Stimulated activated CD8-positive, alpha-beta memory T cell treated with anti-CD3 and anti-CD28 coated beads, Interleukin-4, amount 100 ng/mL, for 1 hour (primary cell): Measurements from ENCODE around the gene ETV6.

Experiments
- DNase-seq, 2 donors: peaks; one replicate each; pipeline ENCODE4 v3.0.0-alpha.2; 2020; ENCODE audit warnings: low read depth in 2 of 2, low spot score in 1 of 2

Gene ETV6

GRCh38 chr12:11738450-11738849 lies 89.0 kb downstream of the ETV6 start:
- DNase-seq: no peak

DNA sequence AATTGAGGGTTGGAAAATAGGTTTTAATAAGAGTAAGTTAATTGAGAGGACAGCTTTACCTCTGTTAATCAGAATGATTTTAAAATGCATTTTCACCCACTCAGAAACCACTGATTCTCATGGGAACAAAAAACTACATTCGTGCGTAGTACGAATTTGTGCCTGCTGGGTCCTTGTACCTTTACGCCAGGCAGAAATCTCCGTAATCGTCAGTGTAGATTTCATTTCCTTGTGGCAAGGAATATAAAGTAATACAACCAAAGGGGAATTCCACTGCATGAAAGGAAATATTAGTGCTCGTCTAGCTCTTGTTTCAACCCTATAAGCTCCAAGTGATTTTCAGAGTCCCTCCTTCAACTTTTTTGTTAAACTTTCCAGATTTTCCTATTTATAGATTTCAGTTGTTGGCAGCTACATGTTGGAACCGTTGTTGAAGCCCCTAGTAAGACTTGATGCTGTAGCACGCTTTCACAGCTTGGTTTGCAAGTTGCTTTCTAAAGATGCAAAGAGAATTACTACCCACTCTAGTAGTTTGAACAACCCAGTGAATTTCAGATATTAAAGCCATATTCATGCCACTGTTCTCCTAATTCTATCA lies 90.6 kb downstream of the ETV6 start:
- DNase-seq: no peak

DNA sequence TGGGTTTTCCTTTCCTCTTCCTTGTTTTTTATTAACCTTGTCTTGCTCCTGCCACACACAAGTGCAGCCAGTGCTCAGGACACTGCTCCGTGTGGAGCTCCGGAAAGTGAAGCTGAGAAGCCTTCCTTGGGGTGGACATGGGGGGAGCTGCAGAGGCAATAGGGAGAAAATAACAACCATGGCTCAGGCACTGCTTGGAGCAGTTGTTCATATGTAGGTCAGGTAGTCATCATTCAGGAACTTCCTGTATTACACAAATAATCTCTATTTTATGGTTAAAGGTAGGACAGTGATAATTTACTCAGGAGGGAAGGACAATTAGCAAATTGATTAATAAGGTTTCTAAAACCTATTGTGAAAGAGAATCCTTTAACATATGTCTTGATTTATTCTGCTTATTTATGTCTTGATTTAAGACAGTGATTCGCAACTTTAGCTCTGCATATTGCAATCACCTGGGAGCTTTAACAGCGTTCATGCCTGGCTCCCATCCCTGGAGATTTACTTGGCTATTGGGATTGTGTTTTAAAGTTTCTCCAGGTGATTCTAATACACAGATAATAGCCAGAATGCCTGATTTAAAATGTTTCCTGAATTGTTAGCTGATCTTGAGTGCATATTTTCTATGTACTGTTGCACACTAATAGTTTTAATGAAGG lies 92.1 kb downstream of the ETV6 start:
- no peak for DNase-seq

DNA sequence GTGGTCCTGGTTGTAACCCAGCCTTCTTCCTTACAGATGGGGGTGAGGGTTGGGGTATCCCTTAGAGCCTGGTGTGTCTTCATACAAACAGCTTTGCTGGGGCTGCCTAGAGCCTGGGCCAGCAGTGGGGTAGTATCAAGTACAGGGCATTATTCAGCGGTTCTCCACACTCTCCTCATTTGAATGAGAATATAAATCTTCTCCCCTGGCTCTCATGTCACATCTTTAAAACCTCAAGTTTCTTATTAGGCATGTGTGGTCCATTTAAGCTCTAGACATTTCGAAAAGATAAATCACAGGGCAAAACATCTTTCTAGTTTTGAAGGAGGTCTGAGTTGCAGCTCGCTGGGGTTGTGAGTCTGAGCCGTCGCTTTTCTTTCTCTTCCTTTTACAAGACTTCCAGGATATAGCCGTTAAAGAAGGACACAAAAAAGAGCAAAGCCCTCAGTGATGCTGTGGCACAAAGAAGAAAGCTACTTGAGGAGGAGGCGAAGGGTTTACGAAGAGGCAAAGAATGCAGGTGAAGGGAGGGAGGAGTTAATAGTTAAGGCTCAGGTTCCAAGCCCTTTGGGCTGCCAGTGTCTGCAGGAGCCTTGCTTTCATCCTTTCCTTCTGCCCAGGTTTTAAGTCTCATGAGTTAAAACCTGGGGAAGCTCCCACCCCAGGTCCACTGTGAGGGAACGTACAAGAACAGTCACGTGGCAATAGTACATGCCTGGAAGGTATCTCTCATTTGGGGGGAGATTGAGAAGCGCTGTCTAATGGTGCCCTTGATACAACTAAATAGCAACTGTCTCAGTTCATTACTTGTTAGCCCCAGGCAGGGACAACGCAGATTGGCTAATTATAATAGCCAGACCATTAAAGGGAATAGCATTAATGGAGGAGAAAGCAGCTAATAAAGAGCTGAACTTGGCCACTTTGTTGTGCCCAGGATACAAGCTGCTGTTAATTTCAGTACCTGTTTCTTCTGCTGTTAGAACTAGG lies 94.2 kb downstream of the ETV6 start:
- DNase-seq: no peak

DNA sequence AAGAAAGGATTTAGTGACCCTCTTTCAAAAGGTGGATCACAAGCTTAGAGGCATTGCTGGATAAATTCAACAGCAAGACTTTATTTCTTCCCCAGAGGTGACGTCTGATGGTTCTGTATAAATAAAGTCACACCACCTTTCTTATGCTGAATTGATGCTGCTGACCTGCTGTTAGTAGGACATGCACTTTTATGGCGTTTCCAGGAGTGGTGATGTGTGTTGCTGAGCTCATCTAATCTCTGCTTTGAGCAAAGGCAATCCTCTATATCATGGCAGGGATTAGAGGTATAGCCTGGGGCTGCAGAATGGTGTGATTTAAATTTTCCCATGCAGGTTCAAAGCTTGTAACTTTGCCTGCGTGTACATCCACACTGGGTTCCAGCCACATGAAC lies 94.9 kb downstream of the ETV6 start:
- DNase-seq: no peak

DNA sequence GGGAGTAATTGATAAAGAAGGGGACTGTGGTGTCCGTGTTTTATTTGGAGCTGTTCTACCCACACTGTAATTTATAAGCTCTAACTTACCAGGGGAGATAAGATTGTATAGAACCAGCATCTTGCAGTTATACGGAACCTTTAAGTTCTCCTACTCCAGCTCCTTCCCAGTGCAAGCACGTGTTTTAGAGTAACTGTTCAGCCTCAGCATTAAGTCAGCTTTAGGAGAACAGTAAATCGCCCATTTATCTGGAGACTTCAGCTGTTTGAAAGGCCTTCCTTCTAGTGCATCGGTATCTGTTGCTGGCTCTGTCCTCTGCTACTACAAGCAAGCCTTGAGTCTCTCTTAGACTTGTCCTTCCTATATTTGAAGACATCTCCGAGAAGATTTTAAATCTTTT lies 95.6 kb downstream of the ETV6 start:
- no peak for DNase-seq

DNA sequence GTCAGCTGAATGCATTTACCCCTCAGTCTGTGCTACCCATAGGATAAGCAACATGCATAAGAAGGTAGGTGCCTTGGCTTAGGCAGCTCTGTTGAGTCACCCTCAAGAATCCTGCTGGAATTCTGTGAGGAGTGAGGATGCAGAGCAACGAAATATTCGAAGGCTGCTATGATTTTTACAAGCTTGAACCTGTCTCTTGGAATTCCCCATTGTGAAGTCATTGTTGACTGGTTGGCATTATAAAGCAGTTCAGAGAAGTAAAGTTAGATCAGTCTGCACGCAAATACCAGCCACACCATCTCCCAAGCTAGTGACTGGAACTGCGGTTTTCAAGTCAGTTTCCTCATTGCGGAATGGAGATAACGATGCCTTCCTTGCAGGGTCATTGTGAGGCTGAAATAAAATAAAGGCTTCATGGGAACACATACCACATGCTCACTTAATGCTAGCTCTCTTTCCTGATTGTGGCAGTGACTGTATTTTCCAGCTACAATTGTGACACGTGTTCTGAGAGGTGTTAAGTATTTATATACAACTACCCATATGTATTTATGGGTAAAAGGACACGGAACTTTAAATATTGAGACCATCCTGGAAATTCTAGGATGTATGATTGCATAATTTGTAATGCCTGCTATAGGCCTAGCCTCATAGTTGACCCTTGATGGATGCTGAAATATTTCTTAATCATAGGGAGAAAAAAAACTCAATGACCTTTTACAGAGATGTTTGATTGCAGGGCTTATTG lies 96.7 kb downstream of the ETV6 start:
- DNase-seq: no peak

GRCh38 chr12:11746940-11747716 lies 97.7 kb downstream of the ETV6 start:
- no peak for DNase-seq

GRCh38 chr12:11747969-11748368 lies 98.5 kb downstream of the ETV6 start:
- DNase-seq: no peak

- no peak for DNase-seq
Measured at GRCh38 chr12:11748903-11749302, 99.4 kb downstream of the ETV6 start.

DNA sequence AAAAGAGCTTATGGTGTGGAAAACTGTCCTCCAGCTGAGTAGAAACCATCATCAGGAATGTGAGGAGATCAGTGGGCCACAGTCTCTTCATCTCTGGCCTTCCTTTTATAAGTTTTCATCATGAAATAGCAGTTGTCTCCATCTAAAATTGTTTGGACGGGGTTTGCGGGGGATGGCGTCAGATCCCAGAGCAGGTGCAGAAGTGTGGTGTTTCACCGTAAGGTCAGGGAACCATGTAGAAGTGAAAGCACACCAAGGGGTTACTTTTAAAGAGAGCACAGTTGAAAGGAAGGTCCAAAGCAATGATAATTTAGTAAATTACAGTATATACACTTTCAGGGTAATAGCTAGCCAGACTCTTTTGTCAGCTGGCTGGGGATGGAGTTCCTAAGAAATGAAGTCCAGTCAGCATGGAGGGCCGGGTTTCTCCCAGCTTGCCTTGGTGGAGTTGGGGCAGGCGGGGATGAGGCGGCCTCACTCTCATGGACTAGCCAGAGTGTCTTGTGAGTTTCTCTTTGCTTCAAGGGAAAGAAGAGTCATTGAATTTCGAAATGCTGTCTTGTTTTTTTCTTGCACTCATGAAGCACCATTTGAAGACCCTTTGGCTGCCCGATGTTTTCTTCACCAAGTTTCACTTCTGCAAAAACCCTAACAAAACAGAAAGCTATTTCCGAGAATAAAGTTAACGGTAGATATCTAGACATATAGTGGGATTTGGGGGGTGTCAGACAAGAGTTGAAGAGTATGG lies 100.6 kb downstream of the ETV6 start:
- no peak for DNase-seq

- no peak for DNase-seq
Measured at GRCh38 chr12:11752403-11753149, 103.1 kb downstream of the ETV6 start.

DNA sequence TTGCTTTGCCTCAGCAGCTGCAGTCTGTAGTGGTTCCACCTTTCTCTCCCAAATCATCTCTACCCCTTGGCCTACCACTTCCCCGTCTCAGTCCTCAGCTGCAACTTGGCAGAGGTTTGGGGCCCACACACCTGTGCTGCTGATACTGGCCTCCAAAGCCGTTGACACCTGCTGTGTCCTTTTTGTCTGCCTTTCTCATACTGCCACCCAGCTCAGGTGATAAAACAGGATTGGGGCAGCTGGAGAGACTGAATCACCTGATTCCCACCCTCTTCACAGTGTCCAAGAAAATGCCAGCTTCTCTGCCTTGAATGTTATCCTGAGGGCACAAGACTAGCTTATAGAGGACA lies 103.7 kb downstream of the ETV6 start:
- DNase-seq: no peak

- DNase-seq: no peak
Measured at GRCh38 chr12:11753826-11754225, 104.4 kb downstream of the ETV6 start.

- DNase-seq: no peak
Measured at GRCh38 chr12:11754256-11754655, 104.8 kb downstream of the ETV6 start.

DNA sequence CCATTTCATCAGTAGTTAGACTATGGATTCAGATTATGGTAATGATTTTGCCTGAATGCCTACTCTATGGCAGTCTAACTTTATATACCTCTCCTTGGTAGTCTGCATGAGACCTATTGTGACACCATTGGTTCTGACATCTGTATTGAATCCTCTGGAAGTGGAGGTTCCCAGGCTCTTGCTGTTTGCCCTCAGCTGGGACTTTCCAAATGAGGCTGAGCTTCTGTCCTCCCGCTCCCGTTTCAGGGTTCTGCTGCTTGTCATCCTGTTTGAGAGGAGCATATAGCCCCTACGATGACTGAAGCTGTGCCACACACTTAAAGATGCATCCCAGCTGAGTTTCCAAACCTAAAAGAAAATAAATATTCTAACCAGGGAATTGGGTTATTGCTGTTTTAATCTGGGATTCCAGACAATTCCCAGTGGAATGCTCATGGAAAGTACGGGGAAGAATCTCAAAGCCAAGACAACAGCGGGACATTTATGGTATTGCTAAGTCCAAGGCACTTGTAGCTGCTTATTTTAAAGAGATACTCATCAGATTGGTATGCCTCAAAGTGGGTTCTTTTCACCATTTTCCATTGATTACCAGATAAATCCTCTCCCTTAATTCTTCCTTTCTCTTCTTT lies 105.9 kb downstream of the ETV6 start:
- no peak for DNase-seq

- no peak for DNase-seq
Measured at GRCh38 chr12:11756022-11756421, 106.5 kb downstream of the ETV6 start.

DNA sequence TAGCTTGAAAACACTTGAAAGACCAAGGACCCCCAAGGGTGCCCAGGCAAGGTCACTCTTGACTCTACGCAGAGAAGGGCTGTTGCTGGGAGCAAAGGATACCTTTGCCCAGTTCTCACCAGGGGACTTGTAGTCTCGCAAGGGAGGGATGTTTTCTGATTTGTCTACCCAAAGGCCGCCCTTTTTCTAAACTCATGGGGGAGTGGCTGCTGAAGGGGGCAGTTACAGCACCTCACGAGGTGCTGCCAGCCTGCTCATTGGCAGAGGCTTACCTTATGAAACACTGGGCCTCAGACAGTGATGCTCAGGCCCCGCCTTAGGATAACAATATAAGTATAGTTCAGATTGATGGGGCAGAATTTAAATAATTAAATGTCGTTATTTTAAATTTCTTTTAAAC lies 107.0 kb downstream of the ETV6 start:
- no peak for DNase-seq

DNA sequence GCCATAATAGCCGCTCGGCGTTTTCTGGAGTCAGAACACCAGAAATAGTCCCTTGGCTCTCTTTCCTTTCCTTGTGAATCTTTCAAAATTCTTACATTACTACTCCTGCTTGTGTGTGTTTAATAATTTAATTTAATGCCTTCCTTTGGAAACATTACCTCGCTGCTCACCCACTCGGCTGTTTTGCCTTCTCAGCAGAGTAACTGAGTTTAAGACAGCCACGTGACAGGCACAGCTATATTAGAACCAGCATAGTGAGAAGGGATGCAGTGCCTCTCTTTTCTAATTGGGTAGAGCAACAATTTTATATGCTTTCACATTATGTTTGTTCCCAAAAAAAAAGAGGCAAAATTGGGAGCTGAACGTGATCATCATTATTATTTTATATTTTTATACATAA lies 107.6 kb downstream of the ETV6 start:
- no peak for DNase-seq
